HG03135 (cell line): ENCODE measurements around the gene OGFOD1.

ENCODE experiments used
- ATAC-seq: cut with Tn5 transposase; IDR thresholded peaks from one replicate; pipeline ENCODE4 v1.9.1; 2021; ENCODE audit warnings: mild to moderate bottlenecking, moderate library complexity; ENCODE audit not compliant: unreplicated experiment

OGFOD1 gene

DNA sequence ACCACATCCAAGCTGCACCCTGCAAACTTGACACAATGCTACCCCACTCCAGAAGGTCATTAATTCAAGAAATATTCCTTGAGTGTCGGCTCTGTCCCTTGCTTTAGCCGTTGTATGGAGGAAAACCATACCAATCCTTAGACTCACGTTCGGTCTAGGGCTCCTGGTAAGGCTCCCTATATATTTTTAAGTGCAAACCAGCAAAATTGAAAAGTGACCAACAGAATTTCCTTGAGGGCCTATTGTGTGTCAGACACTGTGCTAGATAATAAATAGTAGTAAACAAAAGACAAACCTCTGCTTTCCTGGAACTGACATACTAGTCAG, 68.9 kb downstream of the OGFOD1 start:
- ATAC-seq = no peak

DNA sequence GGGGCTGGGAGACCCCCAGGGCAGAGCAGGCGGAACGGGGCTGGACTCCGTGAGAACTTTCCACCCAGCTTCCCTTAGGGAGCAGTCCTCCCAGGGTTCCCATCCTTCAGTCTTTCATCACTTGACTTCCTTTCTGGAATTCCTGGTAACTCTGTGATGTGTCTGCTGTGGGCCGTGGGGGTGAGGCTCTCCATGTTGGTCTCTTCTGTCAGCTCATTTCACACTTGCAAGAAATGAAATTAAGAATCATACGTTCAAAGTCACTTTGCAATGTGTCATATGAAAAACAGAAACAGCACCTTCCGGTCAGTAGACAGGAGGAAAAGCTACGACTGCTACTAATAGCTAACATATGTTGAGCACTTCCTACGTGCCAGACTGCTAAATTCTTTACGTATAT, 73.9 kb downstream of the OGFOD1 start:
- ATAC-seq = no peak
